Loucy (cell line): Measurements from ENCODE around the gene UNC13B.
A peak's percentile ranks its signal among the peaks of the same experiment; 100 is the strongest.

Experiments
- H2AFZ ChIP-seq: fragments of 200-600 bp; sonication (generic); 2 replicates; pipeline ENCODE4 v1.6.0; 2016; ENCODE audit warnings: antibody characterized with exemption, mild to moderate bottlenecking, low read length, moderate library complexity
- H3F3A ChIP-seq: fragments of 200-600 bp; 2 replicates; pipeline ENCODE4 v1.6.0; 2016; ENCODE audit warnings: antibody characterized with exemption, low read depth, mild to moderate bottlenecking
- H3K27me3 ChIP-seq: fragments of 200-600 bp; sonication (generic); 2 replicates; pipeline ENCODE4 v1.6.1; 2014; ENCODE audit warnings: low read length, mild to moderate bottlenecking; ENCODE audit not compliant: insufficient read depth, poor library complexity, severe bottlenecking
- H3K36me3 ChIP-seq: fragments of 200-600 bp; sonication (generic); 2 replicates; pipeline ENCODE4 v1.6.1; 2016; ENCODE audit warnings: low read length; ENCODE audit not compliant: insufficient read depth
- H3K4me1 ChIP-seq: fragments of 200-600 bp; sonication (generic); 2 replicates; pipeline ENCODE4 v1.5.1; 2014; ENCODE audit warnings: low read length, mild to moderate bottlenecking; ENCODE audit not compliant: insufficient read depth, poor library complexity, severe bottlenecking
- H3K4me2 ChIP-seq: fragments of 200-600 bp; sonication (generic); 2 replicates; pipeline ENCODE4 v1.6.0; 2014; ENCODE audit warnings: antibody characterized with exemption, low read length, low read depth, mild to moderate bottlenecking; ENCODE audit not compliant: poor library complexity, severe bottlenecking
- H3K4me3 ChIP-seq: fragments of 200-600 bp; sonication (generic); 2 replicates; pipeline ENCODE4 v1.5.1; 2014; ENCODE audit warnings: low read length, mild to moderate bottlenecking, mixed read lengths; ENCODE audit not compliant: poor library complexity, severe bottlenecking
- H3K79me2 ChIP-seq: fragments of 200-600 bp; sonication (generic); 2 replicates; pipeline ENCODE4 v1.6.1; 2014; ENCODE audit warnings: low read length; ENCODE audit not compliant: insufficient read depth
- H3K9ac ChIP-seq: fragments of 200-600 bp; sonication (generic); 2 replicates; pipeline ENCODE4 v1.6.0; 2014; ENCODE audit warnings: mild to moderate bottlenecking, low read depth, low read length, moderate library complexity; ENCODE audit not compliant: poor library complexity, severe bottlenecking
- H3K9me2 ChIP-seq: fragments of 200-600 bp; sonication (generic); replicated peaks from 2 replicates; pipeline ENCODE4 v1.6.1; 2016; ENCODE audit warnings: low read depth, low read length, mixed read lengths
- H3K9me3 ChIP-seq: fragments of 200-600 bp; sonication (generic); 2 replicates; pipeline ENCODE4 v1.6.1; 2014; ENCODE audit warnings: mild to moderate bottlenecking, antibody characterized with exemption, low read length, low read depth; ENCODE audit not compliant: insufficient read depth
- H4K20me1 ChIP-seq: fragments of 200-600 bp; sonication (generic); 2 replicates; pipeline ENCODE4 v1.6.0; 2014; ENCODE audit warnings: antibody characterized with exemption, low read length, mild to moderate bottlenecking; ENCODE audit not compliant: insufficient read depth, poor library complexity, severe bottlenecking
- CTCF ChIP-seq: fragments of 200-600 bp; sonication (generic); conservative IDR thresholded peaks from 2 replicates; pipeline ENCODE4 v1.5.1; 2014; ENCODE audit warnings: mild to moderate bottlenecking, antibody characterized with exemption, low read length
- EZH2phosphoT487 ChIP-seq: fragments of 200-600 bp; IDR thresholded peaks from 2 replicates; pipeline ENCODE4 v1.6.1; 2018; ENCODE audit warnings: antibody characterized with exemption, mild to moderate bottlenecking, moderate library complexity, borderline replicate concordance

Gene UNC13B

GRCh38 chr9:35364817-35365585 lies 203.2 kb downstream of the UNC13B start:
- H3K9me2 ChIP-seq: no peaks in the 10 kb centered on the region
- H3F3A ChIP-seq: no peaks in the 10 kb centered on the region
- H4K20me1 ChIP-seq: no peaks in the 10 kb centered on the region
- no peaks in the 10 kb centered on the region for H3K36me3 ChIP-seq
- no peaks in the 10 kb centered on the region for H3K27me3 ChIP-seq
- H3K9me3 ChIP-seq: no peaks in the 10 kb centered on the region
- peaks cover 10% of the 10 kb centered on the region for H3K4me1 ChIP-seq
- H3K4me3 ChIP-seq: no peak overlapping the region
- H3K79me2 ChIP-seq: no peaks in the 10 kb centered on the region
- no peak overlapping the region for H3K9ac ChIP-seq
- no peak overlapping the region for H3K4me2 ChIP-seq
- TF ChIP-seq CTCF (no peak), EZH2phosphoT487 (no peak)
- peak overlapping the region; percentile 49; the same call in 1 of the 2 replicates for H2AFZ ChIP-seq

GRCh38 chr9:35366627-35367026 lies 204.8 kb downstream of the UNC13B start:
- Histone ChIP-seq H3K9me2 (no peaks in the 10 kb centered on the region), H2AFZ (no peak overlapping the region), H3K4me3 (no peak overlapping the region), H4K20me1 (no peaks in the 10 kb centered on the region), H3K27me3 (no peaks in the 10 kb centered on the region), H3K4me2 (no peak overlapping the region), H3K9ac (no peak overlapping the region), H3K9me3 (no peaks in the 10 kb centered on the region), H3F3A (no peaks in the 10 kb centered on the region), H3K36me3 (no peaks in the 10 kb centered on the region), H3K79me2 (no peaks in the 10 kb centered on the region), H3K4me1 (peaks cover 10% of the 10 kb centered on the region)
- TF ChIP-seq CTCF (no peak), EZH2phosphoT487 (no peak)

GRCh38 chr9:35367451-35367850 lies 205.6 kb downstream of the UNC13B start:
- no peaks in the 10 kb centered on the region for H3K36me3 ChIP-seq
- H3F3A ChIP-seq: no peaks in the 10 kb centered on the region
- H3K27me3 ChIP-seq: no peaks in the 10 kb centered on the region
- H3K4me3 ChIP-seq: no peak overlapping the region
- H4K20me1 ChIP-seq: no peaks in the 10 kb centered on the region
- H3K9me2 ChIP-seq: no peaks in the 10 kb centered on the region
- TF ChIP-seq EZH2phosphoT487 (no peak), CTCF (no peak)
- no peak overlapping the region for H3K9ac ChIP-seq
- no peak overlapping the region for H2AFZ ChIP-seq
- H3K4me2 ChIP-seq: no peak overlapping the region
- no peaks in the 10 kb centered on the region for H3K79me2 ChIP-seq
- H3K4me1 ChIP-seq: peaks cover 10% of the 10 kb centered on the region
- H3K9me3 ChIP-seq: no peaks in the 10 kb centered on the region
